Skin of body (tissue), 2 donors: ENCODE measurements around the gene CDH23. TPM values are rescaled to one million over a fixed set of nuclear protein-coding genes. Genes with fewer than 3 reads are reported as not detected.
A peak's percentile ranks its signal among the peaks of the same experiment; 100 is the strongest.

ENCODE experiments used
- DNase-seq: peaks from one replicate; lab custom pipeline; 2025; lab: John Stamatoyannopoulos, UW
- total RNA-seq: library from RNA; depleted of rRNA; stranded (reverse); fragments of >200 nt; gene quantifications from one replicate; pipeline ENCODE4 v1.2.3, GENCODE V29; 2014

CDH23 gene
- total RNA-seq, 1 donor from 2014 or later, result 6.3 TPM

DNA sequence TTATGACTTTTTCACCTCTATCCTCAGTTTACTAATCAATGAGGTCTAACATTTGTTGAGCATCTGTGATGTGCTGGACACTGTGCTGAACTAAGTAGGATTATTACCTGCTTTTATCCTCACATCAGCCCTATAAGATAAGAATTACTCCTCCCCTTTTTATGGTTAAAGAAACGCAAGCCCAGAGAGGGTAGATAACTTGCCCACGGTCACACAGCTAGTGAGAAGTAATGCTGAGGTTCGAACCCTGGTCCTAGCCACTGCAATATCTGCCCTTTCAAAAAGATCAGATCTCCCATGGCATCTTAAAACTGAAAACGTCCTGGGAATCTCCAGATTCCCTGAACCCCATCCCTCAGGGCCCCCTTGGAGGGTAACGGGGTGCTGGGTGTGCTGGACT, 204.6 kb downstream of the CDH23 start:
- DNase-seq, result no peak

DNA sequence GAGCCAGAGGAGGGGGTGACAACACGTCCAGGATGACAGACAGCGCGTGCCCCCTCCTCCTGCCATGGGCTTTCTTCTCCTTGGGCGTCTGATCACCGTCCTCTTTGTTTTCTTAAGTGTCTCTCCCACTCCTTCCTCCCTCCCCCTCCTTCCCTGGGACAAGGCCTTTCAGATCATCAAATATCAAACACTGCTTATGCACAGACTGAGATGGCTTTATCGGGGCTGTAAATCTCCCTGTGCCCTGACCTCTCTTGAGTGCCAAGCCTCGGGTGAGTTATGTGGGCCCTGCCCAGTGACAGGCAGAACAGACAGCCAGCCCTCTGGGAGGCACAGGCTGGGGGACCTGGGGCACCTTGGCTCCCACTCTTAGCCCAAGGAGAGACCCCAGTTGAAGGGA, 206.4 kb downstream of the CDH23 start:
- DNase-seq, result no peak

DNA sequence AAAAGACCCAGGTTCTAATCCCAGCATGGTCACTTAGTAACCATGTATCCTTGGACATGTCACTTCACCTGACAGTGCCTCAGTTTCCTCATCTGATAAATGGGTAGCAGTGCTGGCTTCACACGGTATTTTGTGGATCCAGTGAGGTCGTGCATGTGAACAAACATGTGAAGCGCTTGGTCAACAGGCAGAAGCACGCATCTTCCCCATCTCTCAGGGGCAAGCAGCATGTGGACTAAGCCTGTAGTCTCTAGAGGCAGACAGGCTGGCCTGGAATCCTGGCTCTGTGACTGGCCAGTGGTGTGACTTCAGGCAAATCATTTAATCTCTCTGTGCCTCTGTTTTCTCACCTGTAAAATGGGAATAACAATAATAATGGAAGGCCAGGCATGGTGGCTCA, 207.0 kb downstream of the CDH23 start:
- no peak for DNase-seq

DNA sequence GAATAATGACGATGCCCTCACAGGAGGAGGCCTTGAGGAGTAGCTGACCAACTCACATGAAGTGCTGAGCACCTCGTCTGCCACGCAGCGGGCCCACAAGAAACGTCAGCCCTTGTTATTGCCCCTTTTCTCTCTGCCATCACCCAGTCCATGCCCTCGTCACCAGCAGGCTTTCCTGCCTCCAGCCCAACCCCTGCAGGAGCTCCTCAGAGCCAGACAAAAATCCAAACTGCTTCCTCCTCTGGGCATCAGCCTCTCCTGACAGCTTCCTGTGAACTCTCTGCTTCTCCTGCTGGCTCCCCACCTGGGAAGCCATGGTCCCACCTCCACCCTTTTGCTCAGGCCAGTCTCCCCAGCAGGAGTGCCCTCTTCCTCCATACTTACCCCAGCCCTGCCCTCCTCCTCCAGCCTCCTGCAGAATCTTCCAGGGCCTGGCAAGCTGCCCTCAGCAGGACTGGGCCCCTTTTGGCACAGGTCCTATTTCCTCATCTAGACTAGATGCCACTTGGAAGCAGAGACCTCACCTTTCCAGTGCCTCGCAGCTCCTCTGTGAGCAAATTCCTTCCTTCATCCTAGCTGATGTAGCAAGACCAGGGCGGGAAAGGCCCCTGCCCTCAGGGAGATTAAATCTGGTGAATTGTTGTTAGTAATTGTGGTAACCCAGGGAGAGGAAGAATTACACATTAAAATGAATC, 207.8 kb downstream of the CDH23 start:
- no peak for DNase-seq

- DNase-seq, result no peak
Observed at GRCh38 chr10:71605263-71605962, 208.7 kb downstream of the CDH23 start.

DNA sequence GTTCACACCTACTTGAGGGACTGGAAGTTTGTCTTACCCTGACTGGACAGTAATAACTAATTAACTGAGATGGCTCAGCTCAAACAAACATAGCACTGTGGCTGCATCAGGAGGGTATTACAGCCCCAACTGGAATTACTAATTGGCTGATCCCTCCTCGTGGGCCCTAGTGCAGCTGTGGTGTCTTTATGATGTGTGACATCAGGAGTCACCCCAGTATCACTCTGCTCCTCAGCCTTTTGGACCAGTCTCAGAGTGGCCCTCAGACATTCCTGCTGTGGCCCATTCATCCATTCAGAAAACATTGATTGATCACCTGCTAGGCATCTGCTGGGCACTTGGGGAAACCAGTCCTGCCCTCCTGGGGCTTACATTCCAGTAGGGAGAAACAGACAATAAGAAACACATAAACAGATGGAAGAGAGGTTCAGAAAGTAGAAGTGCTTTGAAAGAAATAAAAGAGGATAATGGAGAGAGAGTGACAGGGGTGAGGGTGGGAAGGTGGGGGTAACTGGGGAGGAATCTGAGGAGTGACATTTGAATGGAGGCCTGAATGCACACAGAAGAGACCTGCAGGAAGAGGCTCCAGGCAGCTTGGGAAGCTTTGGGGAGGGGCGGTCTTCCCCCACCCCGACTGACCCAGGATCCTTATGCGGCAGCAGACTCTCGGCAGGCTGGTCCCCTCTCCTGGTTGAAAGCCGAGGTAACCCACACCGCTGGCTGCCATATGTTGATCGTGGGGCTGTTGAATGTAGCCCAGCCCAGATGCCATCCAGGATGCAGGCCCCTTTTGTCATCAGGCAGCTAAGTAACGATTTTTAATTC, 209.7 kb downstream of the CDH23 start:
- DNase-seq, result no peak

GRCh38 chr10:71607082-71607443, 210.3 kb downstream of the CDH23 start:
- no peak for DNase-seq

- DNase-seq, result peak; percentile 20
Observed at GRCh38 chr10:71608819-71609768, 212.4 kb downstream of the CDH23 start.

GRCh38 chr10:71610651-71611050, 213.9 kb downstream of the CDH23 start:
- DNase-seq, result no peak

- no peak for DNase-seq
Observed at GRCh38 chr10:71611131-71611530, 214.4 kb downstream of the CDH23 start.

GRCh38 chr10:71611709-71612422, 215.1 kb downstream of the CDH23 start:
- no peak for DNase-seq

DNA sequence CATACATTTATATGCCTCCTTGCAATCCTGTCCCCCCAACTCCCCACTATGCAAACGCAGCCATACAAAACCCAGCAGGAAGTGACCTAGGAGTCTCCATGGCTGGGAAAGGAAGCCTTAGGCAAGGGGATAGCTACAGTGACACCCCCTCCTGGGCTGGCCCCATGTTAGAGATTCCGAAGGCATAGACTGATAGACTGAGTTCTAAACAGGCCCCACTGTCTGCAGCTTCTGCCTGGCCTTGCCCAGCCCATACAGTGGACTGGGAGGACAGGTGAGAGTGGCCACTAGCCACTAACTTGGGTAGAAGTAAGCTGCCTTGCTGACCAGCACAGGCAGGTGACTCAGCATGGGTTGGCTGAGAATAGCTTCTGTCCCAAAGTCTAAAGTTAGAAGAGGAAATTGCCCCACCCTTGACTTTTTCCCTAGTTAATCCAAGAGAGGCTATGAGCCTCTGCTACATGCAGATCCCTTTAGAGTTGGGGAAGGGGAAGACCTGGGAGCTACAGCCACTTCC, 216.6 kb downstream of the CDH23 start:
- no peak for DNase-seq

DNA sequence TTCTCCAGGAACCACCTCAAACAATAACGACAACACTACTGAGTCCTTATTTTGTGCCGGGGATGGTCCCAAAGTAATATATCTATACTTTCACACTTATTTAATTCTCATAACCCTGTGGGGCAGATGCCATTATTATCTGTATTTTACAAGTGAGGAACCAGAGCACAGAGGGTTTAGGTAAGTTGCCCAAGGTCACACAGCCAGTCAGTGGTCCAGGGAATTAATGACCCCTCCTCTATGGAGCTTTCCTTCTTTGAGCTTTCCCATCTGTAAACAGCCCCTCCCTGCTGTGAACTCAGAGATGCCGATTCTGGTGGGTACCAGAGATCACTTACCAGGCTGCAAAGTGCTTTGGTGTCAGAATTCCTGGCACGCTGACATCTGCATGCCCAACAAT, 217.2 kb downstream of the CDH23 start:
- DNase-seq, result no peak

GRCh38 chr10:71614946-71615345, 218.2 kb downstream of the CDH23 start:
- DNase-seq, result no peak

DNA sequence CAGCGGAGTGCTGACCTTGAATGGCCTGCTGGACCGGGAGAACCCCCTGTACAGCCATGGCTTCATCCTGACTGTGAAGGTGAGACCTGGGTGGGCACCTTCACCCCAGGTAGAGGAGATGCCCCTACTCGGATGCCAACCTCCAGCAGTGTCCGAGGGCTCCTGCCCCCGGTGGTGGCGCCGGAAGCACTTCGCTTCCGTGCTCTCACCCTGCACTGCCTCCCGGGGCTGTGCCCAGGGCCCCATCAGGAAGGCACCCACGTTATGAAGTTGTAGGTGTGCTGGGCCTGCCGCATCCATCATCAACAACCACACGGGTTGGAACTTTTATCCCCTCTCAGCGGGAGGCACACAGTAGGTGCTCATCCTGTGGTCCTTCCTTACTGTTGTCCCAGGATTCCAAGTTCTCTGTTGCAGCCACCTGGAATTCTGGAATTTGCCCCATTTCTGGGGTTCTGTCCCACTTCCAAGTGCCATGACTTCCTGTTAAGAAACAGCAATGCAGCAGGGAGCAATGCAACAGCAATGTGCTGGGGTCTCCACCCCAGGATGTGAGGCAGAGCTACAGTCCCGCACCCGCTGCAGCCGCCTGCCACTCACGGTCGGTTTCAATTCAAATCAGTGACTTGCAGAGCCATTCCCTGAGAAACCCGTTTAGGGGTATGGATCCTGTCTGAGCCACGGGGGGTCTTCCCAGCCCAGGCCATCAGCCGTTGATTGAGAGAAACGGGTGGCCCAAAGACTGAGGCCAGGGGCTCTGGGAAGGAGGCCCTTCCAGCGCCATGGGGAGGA, 219.0 kb downstream of the CDH23 start:
- no peak for DNase-seq

GRCh38 chr10:71616817-71617654, 220.3 kb downstream of the CDH23 start:
- no peak for DNase-seq

GRCh38 chr10:71618176-71618575, 221.5 kb downstream of the CDH23 start:
- DNase-seq, result no peak

DNA sequence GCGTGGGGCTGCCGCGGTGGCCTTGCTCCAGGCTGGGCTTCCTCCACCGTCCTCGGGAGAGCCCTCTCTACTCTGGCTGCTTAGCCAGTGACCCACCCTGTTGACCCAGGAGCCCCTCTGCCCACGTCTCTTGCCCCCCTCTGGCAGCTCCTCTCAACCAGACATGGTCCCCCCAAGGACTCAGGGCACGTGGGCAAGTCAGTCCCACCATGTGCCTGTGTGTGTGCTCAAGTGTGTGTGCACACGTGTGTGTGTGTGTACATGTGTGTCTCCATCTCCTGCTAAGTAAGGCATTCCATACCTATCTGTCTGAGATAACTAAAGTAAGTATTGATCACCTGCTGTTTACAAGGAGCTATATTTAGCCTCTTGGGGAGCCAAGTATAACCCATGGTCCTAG, 221.9 kb downstream of the CDH23 start:
- no peak for DNase-seq

DNA sequence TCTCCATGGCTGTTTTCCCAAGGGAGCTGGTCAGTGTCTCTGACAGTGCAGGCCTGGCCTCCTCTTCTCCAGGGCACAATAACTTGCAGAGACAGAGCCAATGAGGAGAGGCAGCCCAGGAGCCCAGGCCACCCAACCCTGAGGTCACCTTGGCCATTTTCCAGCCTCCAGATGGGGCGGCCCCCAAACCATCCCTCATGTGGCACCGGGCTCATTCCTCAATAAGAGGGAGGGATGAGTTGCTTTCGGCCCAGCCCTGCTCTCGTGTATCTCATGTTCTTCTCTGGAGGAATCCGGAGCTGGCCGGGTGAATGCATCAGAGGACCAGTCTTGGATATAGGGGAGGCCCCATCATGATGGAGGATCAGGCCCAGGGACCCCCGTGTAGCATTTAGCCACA, 223.9 kb downstream of the CDH23 start:
- DNase-seq, result no peak
